ENCODE results near the gene DAB2IP.

DAB2IP gene

GRCh38 chr9:121626012-121626411, 25.4 kb upstream of the DAB2IP start:
- DNase-seq (ENCODE audit: low spot score): no peak

GRCh38 chr9:121627427-121627826, 24.0 kb upstream of the DAB2IP start:
- DNase-seq (ENCODE audit: low spot score): no peak

- no peak for DNase-seq (ENCODE audit: low spot score)
Measured at GRCh38 chr9:121628401-121628800, 23.0 kb upstream of the DAB2IP start.

- DNase-seq (ENCODE audit: low spot score): no peak
Measured at GRCh38 chr9:121631115-121631514, 20.3 kb upstream of the DAB2IP start.

GRCh38 chr9:121631978-121632418, 19.4 kb upstream of the DAB2IP start:
- DNase-seq (ENCODE audit: low spot score): no peak

- DNase-seq (ENCODE audit: low spot score): no peak
Measured at GRCh38 chr9:121633119-121633714, 18.2 kb upstream of the DAB2IP start.

- no peak for DNase-seq (ENCODE audit: low spot score)
Measured at GRCh38 chr9:121633736-121634135, 17.7 kb upstream of the DAB2IP start.

GRCh38 chr9:121634329-121635261, 16.8 kb upstream of the DAB2IP start:
- peak; percentile 33 for DNase-seq (ENCODE audit: low spot score)

- DNase-seq (ENCODE audit: low spot score): no peak
Measured at GRCh38 chr9:121635300-121635876, 16.0 kb upstream of the DAB2IP start.

GRCh38 chr9:121636341-121636865, 15.0 kb upstream of the DAB2IP start:
- peak; percentile 30 for DNase-seq (ENCODE audit: low spot score)

GRCh38 chr9:121636978-121637712, 14.3 kb upstream of the DAB2IP start:
- no peak for DNase-seq (ENCODE audit: low spot score)

- peak; percentile 67 for DNase-seq (ENCODE audit: low spot score)
Measured at GRCh38 chr9:121637713-121638220, 13.7 kb upstream of the DAB2IP start.

GRCh38 chr9:121638399-121638798, 13.0 kb upstream of the DAB2IP start:
- DNase-seq (ENCODE audit: low spot score): no peak

- DNase-seq (ENCODE audit: low spot score): no peak
Measured at GRCh38 chr9:121638901-121639592, 12.4 kb upstream of the DAB2IP start.

GRCh38 chr9:121639619-121640018, 11.8 kb upstream of the DAB2IP start:
- no peak for DNase-seq (ENCODE audit: low spot score)

- DNase-seq (ENCODE audit: low spot score): peak; percentile 48
Measured at GRCh38 chr9:121640076-121640475, 11.4 kb upstream of the DAB2IP start.

GRCh38 chr9:121640491-121641223, 10.8 kb upstream of the DAB2IP start:
- DNase-seq (ENCODE audit: low spot score): no peak

GRCh38 chr9:121641224-121641611, 10.2 kb upstream of the DAB2IP start:
- DNase-seq (ENCODE audit: low spot score): no peak

- DNase-seq (ENCODE audit: low spot score): no peak
Measured at GRCh38 chr9:121642758-121643157, 8.7 kb upstream of the DAB2IP start.

- no peak for DNase-seq (ENCODE audit: low spot score)
Measured at GRCh38 chr9:121643473-121643872, 8.0 kb upstream of the DAB2IP start.
